ENCODE results near the gene KCNIP4.

The KCNIP4 gene

GRCh38 chr4:20700007-20700761, 1248.4 kb downstream of the KCNIP4 start, which contains the start of gene PACRGL:
PACRGL (plus strand) TSS chr4:20700458; CDS start chr4:20704482, 4,024 bp downstream.
- Histone ChIP-seq H3K4me1 (ENCODE audit: control insufficient read depth in 1 of 2, insufficient read depth in 1 of 2, low read depth in 1 of 2, low read length in 1 of 2) (peaks cover 5 to 11% of the 10 kb centered on the region in 2 experiments), H3K4me3 (ENCODE audit: low read depth in 1 of 2, low read length in 1 of 2) (peak within 1 kb of the TSS; percentile 70 to 78), H3K27ac (no peak within 1 kb of the TSS), H3K36me3 (peaks cover 7% of the 10 kb centered on the region), H3K27me3 (no peaks in the 10 kb centered on the region), H3K9me3 (no peaks in the 10 kb centered on the region)
- TF ChIP-seq, protein P1, sequence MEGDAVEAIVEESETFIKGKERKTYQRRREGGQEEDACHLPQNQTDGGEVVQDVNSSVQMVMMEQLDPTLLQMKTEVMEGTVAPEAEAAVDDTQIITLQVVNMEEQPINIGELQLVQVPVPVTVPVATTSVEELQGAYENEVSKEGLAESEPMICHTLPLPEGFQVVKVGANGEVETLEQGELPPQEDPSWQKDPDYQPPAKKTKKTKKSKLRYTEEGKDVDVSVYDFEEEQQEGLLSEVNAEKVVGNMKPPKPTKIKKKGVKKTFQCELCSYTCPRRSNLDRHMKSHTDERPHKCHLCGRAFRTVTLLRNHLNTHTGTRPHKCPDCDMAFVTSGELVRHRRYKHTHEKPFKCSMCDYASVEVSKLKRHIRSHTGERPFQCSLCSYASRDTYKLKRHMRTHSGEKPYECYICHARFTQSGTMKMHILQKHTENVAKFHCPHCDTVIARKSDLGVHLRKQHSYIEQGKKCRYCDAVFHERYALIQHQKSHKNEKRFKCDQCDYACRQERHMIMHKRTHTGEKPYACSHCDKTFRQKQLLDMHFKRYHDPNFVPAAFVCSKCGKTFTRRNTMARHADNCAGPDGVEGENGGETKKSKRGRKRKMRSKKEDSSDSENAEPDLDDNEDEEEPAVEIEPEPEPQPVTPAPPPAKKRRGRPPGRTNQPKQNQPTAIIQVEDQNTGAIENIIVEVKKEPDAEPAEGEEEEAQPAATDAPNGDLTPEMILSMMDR (IDR thresholded peaks at IDR 0.05) = no peak

DNA sequence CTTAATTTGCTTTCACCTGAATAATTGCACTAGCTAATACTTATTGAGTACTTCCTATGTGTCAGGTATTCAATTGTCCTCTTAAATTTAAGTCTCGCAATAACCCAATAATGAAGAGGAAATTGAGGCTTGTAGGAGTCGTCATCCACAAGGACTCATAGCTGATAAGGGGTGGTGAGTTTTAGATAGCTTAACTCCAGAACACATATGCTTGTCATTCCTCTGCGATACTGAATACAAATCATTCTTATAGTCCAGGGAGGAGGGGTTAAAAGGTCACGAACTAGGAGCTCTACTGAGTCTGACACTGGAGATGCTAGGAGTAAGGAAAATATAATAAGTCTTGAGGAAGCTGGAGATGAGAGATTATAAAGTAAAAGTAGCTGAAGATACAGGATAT, 1249.8 kb downstream of the KCNIP4 start:
- Histone ChIP-seq H3K4me3 (ENCODE audit: low read depth in 1 of 2, low read length in 1 of 2) (no peak overlapping the region), H3K9me3 (no peaks in the 10 kb centered on the region), H3K27ac (no peak overlapping the region), H3K36me3 (no peaks in the 10 kb centered on the region), H3K27me3 (no peaks in the 10 kb centered on the region), H3K4me1 (ENCODE audit: control insufficient read depth in 1 of 2, insufficient read depth in 1 of 2, low read depth in 1 of 2, low read length in 1 of 2) (peaks cover 5 to 11% of the 10 kb centered on the region in 2 experiments)
- TF ChIP-seq, protein P1 (IDR thresholded peaks at IDR 0.05) = no peak

DNA sequence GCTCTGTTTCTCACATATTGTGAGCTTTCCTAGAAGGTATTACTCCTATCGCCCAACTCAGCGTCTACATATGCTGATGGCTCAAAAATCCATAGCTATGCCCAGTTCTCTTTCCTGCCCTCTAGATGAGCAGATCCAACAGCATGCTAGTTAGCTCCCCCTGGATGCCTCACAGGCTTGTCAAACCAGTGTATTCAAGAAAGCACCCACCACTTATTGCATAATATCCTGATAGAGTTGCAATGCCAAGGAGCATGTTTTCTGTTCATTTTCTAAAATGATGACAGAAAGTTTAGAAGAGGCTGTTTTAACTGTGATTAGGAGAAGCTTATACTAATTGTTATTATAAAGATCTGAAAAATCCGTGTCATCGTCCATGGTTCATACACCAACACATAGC, 1250.2 kb downstream of the KCNIP4 start:
- H3K36me3 ChIP-seq = no peaks in the 10 kb centered on the region
- TF ChIP-seq, protein P1 (IDR thresholded peaks at IDR 0.05) = no peak

GRCh38 chr4:20696815-20697214, 1251.8 kb downstream of the KCNIP4 start:
- Histone ChIP-seq H3K27me3 (no peaks in the 10 kb centered on the region), H3K27ac (no peak overlapping the region), H3K9me3 (no peaks in the 10 kb centered on the region), H3K36me3 (no peaks in the 10 kb centered on the region), H3K4me1 (ENCODE audit: control insufficient read depth in 1 of 2, insufficient read depth in 1 of 2, low read depth in 1 of 2, low read length in 1 of 2) (peaks cover 5 to 11% of the 10 kb centered on the region in 2 experiments), H3K4me3 (ENCODE audit: low read depth in 1 of 2, low read length in 1 of 2) (no peak overlapping the region)
- TF ChIP-seq, protein P1 (IDR thresholded peaks at IDR 0.05) = no peak

More for the DNA sequence above, 1250.2 kb downstream of the KCNIP4 start:
- no peak overlapping the region for H3K4me3 ChIP-seq (ENCODE audit: low read depth in 1 of 2, low read length in 1 of 2)
- no peak overlapping the region for H3K27ac ChIP-seq
- H3K9me3 ChIP-seq = no peaks in the 10 kb centered on the region
- H3K4me1 ChIP-seq (ENCODE audit: control insufficient read depth in 1 of 2, insufficient read depth in 1 of 2, low read depth in 1 of 2, low read length in 1 of 2) = peaks cover 5 to 11% of the 10 kb centered on the region in 2 experiments
- no peaks in the 10 kb centered on the region for H3K27me3 ChIP-seq

GRCh38 chr4:20687864-20688263, 1260.7 kb downstream of the KCNIP4 start:
- TF ChIP-seq, protein P1 (IDR thresholded peaks at IDR 0.05) = no peak
- peaks cover 24% of the 10 kb centered on the region for H3K27me3 ChIP-seq
- no peak overlapping the region for H3K27ac ChIP-seq
- H3K9me3 ChIP-seq = no peaks in the 10 kb centered on the region
- H3K4me3 ChIP-seq (ENCODE audit: low read depth in 1 of 2, low read length in 1 of 2) = no peak overlapping the region
- no peaks in the 10 kb centered on the region for H3K36me3 ChIP-seq
- no peaks in the 10 kb centered on the region for H3K4me1 ChIP-seq (ENCODE audit: control insufficient read depth in 1 of 2, insufficient read depth in 1 of 2, low read depth in 1 of 2, low read length in 1 of 2)

Data from neutrophil (primary cell).